Activated naive CD4-positive, alpha-beta T cell treated with anti-CD3 and anti-CD28 coated beads, Interleukin-2, amount 50 U/mL, for 72 hours (primary cell): ENCODE results near the gene GEMIN5. TPM values are rescaled to one million over a fixed set of nuclear protein-coding genes. Genes with fewer than 3 reads are reported as not detected.
A peak's percentile ranks its signal among the peaks of the same experiment; 100 is the strongest.

Experiments used
- ATAC-seq, 2 donors: fragments of 150-1000 bp; cut with Tn5 transposase; 2 replicates each; pipeline ENCODE4 v1.10.0; 2021; ENCODE audit warnings: mild to moderate bottlenecking in 2 of 2, moderate library complexity in 2 of 2
- DNase-seq, 2 donors: peaks; one replicate each; pipeline ENCODE4 v3.0.0; 2021 to 2022; ENCODE audit warnings: low spot score in 2 of 2
- H3K27ac Mint-ChIP-seq, 2 donors: one replicate each; pipeline ENCODE4 v1.8.0; 2022; ENCODE audit warnings: mild to moderate bottlenecking in 2 of 2, mixed read lengths in 2 of 2
- H3K36me3 Mint-ChIP-seq, 2 donors: one replicate each; pipeline ENCODE4 v1.8.0; 2022; ENCODE audit warnings: mixed read lengths in 2 of 2
- H3K9me3 Mint-ChIP-seq, 2 donors: one replicate each; pipeline ENCODE4 v1.8.0; 2022; ENCODE audit warnings: mixed read lengths in 2 of 2
- total RNA-seq, 2 donors: library from RNA; stranded (reverse); gene quantifications; one replicate each; pipeline ENCODE4 v1.2.3, GENCODE V29; 2022

Gene GEMIN5
- total RNA-seq, 2 donors from 2014 or later: 28.4 to 30.5 TPM

DNA sequence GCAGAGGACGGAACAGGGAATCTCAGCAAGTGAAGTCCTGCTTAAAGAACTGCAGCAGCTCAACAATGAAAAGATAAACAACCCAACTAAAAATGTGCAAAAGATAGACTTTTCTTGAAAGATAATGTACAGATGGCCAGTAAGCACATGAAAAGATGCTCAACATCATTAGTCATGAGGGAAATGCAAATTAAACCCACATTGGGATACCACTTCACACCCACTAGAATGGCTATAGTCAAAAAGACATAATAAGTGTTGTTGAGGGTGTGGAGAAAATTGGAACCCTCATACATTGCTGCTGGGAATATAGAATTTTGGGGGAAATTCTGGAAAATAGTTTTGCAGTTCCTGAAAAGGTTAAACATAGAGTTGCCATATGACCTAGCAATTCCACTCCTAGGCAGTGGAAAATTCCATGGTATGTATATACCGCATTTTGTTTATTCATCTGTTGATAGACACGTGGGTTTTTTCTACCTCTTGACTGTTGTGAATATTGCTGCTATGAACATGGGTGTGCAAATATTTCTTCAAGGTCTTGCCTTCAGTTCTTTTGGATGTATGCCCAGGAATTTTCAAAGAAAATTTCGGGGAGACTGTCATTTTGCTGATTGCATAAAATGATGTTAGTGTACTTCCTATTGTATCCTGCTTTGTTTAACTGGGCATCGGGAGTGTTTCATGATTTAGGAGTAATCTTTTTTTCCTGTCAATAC is 72.4 kb downstream of the GEMIN5 start:
- DNase-seq (no peak), ATAC-seq (peak; percentile 53 to 55)
- Mint-ChIP-seq H3K27ac (peak overlapping the region in 1 of 2 donors; percentile 68), H3K36me3 (peaks cover 1 to 58% of the 10 kb centered on the region in 2 donors), H3K9me3 (no peaks in the 10 kb centered on the region)

DNA sequence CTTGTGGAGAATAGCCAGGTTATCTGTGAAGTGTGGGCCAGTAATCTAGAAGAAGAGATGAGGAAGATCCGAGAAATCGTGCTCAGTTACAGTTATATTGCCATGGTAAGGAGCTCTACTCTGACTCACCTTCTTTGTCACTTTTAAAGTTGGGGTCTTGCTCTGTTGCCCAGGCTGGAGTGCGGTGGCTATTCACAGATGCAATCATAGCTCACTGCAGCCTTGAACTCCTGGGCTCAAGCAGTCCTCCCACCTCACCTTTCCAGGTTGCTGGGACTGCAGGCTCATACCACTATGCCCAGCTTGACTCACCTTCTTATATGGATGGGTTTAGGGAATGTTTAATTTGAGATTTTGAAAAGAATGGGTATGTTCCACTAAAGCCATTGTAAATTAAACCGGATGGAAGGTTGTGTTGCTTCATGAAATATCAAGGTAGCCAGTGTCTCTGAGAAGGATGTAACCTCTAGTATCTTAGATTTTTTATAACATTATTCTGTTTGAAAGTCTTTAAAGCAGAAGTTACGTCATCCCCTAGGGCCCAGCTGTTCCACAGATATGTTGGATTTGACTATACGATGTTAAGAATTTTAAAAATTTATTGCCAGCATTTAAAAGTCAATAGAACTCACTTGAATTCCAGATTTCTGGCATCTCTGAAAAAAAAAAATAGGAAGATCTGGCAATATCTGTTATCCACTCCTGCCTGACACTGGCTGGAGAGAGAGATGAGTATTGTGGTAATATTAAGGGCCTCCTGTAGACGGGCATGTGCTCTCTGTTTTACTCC is 74.5 kb downstream of the GEMIN5 start:
- Mint-ChIP-seq H3K36me3 (peaks cover 20 to 71% of the 10 kb centered on the region in 2 donors), H3K27ac (peak overlapping the region in 1 of 2 donors; percentile 74), H3K9me3 (no peaks in the 10 kb centered on the region)
- DNase-seq: no peak
- no peak for ATAC-seq

DNA sequence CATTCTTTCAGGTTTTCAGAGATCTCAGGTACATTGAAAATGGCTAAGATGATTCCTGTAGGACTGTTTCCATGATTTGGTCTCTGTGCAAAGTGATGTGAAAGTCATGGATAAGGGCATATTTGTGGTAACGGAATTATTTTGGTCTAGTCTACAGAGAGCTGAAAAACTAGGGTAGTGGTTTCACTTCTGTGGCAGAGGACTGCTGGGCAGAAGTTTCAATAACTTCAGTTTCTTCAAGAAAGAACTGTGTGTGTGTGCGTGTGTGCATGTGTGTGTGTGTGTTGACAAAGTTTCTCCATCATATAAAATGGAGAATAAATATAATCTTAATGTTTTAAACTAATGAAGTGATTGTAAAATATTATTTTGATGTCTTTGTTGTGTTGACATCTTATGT is 75.2 kb downstream of the GEMIN5 start:
- H3K36me3 Mint-ChIP-seq: peaks cover 24 to 74% of the 10 kb centered on the region in 2 donors
- H3K27ac Mint-ChIP-seq: peak overlapping the region; percentile 62 to 81
- no peak for ATAC-seq
- no peak for DNase-seq
- H3K9me3 Mint-ChIP-seq: no peaks in the 10 kb centered on the region

DNA sequence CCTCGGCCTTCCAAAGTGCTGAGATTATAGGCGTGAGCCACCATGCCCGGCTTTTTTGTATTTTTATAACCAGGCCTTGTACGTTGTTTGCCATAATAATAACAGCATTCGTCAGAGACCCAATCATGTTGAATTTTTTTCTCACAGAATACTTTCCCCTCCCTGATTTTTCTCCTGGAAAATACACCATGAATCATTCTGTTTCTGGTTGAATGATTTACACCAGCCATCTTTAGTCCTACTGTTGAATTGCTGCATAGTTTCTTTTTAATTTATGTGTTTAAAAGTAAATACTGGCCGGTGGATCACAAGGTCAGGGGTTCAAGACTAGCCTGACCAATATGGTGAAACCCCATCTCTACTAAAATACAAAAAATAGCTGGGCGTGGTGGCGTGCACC is 76.1 kb downstream of the GEMIN5 start:
- no peak for DNase-seq
- no peak for ATAC-seq
- Mint-ChIP-seq H3K9me3 (no peaks in the 10 kb centered on the region), H3K27ac (peak overlapping the region; percentile 62 to 79), H3K36me3 (peaks cover 24 to 74% of the 10 kb centered on the region in 2 donors)

DNA sequence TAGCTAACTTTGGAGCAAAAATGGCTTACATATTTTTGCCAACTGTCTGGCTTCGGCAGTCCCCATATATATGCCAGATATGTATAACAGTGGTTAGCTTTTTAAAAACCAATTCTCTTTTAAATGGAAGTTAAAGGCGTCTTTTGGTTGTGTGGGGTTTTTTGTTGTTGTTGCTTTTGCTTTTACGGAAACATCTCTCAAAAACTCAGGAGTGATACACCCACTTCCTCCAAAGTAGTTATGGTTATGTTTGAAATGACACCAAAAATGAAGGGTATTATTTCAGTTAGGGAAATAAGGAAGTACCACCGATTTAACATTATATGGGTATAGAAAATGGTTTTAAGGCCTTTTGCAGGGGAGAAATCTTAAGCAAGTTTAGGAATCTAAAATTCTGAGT is 77.2 kb downstream of the GEMIN5 start:
- Mint-ChIP-seq H3K9me3 (no peaks in the 10 kb centered on the region), H3K27ac (peak overlapping the region; percentile 88 to 91), H3K36me3 (peaks cover 24 to 68% of the 10 kb centered on the region in 2 donors)
- no peak for DNase-seq
- ATAC-seq: no peak

DNA sequence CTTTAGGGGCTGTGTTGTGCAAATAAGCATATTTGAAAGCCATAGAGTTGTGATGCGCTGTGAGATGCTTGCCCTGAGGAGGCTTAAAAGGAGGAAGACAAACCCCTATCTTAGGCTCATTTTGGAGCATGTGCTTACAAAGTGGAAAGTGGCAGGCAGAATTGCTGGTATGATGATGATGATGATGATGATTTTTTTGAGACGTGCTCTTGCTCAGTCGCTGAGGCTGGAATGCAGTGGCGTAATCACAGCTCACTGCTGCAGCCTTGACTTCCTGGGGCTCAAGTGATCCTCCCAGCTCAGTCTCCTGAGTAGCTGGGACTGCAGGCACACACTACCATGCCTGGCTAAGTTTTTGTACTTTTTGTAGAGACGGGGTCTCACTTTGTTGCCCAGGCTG is 77.9 kb downstream of the GEMIN5 start:
- Mint-ChIP-seq H3K27ac (peak overlapping the region; percentile 78 to 91), H3K36me3 (peaks cover 24 to 61% of the 10 kb centered on the region in 2 donors), H3K9me3 (no peaks in the 10 kb centered on the region)
- no peak for DNase-seq
- ATAC-seq: no peak

DNA sequence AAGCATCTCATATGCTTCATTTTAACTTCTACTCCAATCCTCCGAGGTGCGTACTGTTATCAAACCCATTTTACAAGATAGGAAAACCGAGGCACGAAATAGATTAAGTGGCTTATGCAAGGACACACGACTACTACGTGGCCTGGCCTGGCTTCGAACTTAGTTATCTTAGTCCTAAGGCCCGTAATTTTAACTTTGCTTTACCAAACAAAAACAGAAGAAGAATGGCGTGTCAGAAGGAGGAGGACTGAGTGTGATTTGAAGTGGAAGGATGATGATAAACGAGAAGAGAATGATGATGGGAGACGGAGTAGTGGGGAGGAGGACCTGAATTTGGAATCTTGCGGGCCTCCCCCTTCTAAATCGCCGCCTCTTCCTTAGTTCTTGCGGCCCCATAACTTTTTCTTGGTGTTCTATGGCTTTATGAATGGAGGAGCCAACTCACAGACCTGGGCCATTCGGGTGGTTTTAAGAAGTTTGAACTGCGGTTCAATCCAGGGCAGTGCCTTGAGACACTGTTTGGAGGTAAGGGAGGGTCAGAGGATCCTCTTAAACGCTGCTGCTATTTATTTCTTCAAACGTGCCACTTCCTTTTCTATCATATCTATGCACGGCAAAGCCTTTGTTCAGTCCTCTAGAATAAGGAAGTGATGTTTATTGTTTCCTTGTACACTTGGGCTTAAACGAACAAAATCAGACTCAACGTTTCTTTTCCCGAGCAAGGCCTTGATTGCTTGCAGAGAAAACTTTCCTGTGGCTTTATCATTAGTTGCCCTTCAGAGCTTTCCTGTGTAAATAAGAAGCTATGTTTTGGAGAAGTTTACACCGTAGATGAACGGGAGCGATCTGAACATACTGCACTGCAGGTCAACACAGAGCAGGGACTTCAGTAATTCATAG is 78.8 kb downstream of the GEMIN5 start:
- Mint-ChIP-seq H3K9me3 (no peaks in the 10 kb centered on the region), H3K27ac (peak overlapping the region; percentile 91 to 96), H3K36me3 (peaks cover 24 to 53% of the 10 kb centered on the region in 2 donors)
- no peak for DNase-seq
- no peak for ATAC-seq

DNA sequence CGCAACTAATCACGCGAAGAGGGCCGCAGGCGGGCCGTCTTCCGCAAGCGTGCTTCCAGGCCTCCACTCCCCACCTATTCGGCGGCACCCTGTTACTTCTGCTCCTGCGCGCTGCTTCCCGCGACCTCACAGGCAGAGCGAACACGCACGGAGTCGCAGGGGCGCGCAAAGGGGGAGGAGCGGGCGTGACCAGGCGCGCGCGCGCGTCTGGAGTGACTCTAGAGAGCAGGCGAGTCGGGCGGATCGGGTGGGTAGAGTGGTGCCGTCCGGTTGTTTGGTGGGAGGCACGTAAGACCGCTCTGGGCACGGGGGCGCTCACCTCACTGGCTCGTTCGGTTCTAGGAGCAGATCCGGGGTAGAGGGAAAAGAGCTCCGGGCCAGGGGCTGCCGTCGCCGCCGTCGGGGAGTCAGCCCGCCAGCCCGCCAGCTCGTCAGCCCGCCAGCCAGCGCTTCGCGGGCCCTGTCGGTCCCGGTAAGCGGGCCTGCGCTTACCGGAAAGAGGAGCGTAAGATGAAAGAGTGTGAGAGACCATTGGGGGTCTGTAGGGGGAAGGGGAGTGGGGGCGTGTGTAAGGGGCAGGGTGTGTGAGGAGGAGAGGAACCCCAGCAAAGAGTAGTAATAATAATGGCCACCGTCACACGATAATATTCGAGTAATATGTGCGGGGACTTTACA is 79.6 kb downstream of the GEMIN5 start, which contains the start of gene CNOT8:
TSS of gene CNOT8 (plus strand) at position 331 of the 675 bp plus-strand sequence. CDS start 4,652 bp downstream, outside the sequence.
- ATAC-seq (peak; percentile 86 to 88), DNase-seq (peak; percentile 95 to 97)
- peak within 1 kb of the TSS; percentile 91 to 96 for H3K27ac Mint-ChIP-seq
- H3K9me3 Mint-ChIP-seq: no peaks in the 10 kb centered on the region
- peaks cover 24 to 46% of the 10 kb centered on the region in 2 donors for H3K36me3 Mint-ChIP-seq

DNA sequence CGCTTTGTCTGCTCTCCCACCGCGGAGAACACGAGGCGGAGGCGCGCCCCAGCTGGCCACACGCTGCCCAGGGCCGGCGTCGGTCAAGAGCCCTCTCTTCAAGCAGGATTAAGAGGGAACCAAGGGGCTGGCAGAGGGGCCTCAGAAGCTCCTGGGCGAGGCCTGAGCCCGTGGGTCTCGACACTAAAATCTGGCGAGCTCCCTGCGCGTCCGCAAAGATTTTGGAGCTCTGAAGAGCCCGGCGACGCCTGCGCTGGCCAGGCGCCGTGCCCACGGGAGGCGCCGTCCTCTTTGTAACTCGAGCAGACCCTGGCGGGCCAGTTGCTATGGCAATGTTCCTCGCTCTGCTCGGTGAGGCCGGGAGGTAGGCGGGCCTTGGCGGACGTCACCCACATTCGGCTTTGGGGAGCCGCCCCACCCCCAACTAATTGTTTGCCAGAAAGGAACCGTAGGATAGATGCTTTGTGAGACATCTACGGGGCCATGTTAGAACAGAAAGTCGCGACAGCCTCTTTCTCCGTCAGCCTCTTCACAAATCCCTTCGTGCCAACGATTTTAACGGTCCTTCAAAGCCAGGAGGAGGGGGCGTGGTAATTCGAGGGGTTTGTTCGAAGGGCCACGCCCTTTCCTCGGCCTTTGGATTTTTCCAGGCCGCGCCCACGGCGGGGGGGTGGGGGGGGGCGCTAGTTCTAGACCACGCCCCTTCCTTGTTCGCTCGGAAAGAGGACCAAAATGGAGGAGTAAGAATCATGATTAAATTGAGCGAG is 80.3 kb downstream of the GEMIN5 start:
- H3K9me3 Mint-ChIP-seq: no peaks in the 10 kb centered on the region
- DNase-seq (peak; percentile 82 to 85), ATAC-seq (peak; percentile 71 to 73)
- peaks cover 24 to 38% of the 10 kb centered on the region in 2 donors for H3K36me3 Mint-ChIP-seq
- H3K27ac Mint-ChIP-seq: peak overlapping the region; percentile 91 to 96

DNA sequence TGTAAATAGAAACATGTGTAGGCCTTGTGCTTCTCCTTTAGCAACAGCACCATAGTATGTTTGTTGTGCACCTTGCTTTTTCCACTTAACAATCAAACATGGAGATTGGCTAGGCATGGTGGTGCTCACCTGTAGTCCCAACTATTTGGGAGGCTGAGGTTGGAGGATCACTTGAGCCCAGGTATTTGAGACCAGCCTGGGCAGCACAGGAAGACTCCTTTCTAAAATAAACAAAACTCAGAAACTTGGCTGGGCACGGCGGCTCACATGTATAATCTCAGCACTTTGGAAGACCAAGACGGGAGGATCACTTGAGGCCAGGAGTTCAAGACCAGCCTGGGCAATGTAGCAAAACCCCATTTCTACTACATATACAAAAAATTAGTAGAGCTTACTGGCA is 86.7 kb downstream of the GEMIN5 start:
- Mint-ChIP-seq H3K9me3 (no peaks in the 10 kb centered on the region), H3K27ac (no peak overlapping the region), H3K36me3 (no peaks in the 10 kb centered on the region)
- ATAC-seq (no peak), DNase-seq (no peak)

DNA sequence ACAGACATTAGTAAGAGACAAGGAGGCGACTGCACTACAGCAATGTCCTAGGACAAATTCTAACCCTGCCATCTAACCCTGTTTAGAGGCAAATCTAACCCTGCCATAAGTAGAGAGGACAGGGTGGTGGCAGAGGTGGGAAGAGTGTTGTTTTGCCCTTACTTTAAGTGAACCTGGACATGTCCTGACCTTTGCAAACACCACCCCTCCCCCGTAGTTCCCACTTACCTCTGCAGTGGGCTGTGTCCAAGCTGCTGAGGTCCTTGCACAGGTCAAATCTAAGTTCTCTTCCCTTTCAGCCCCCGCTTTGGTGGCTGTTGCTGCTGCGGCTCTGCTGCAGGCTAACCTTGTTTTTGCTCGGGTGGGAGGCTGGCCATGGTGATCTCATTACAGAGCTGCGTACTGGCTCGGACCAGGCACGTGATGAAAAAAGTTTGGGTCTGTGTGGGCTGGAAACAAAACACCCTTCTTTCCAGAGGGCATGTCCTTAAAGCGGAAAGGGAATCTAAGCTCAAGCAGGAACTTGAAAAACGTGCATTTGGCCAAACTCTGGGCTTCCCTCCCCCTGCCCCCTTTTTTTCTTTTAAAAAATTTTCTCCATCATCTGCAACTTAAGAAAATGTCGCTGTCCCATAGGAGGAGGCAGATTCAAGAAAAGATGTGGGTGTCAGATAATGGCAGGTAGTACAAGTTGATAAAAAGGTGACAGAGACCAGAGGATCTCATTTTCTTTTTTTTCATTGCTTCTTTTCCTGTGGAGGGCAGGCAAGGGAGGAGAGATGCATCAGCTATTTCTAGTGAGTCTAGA is 87.6 kb downstream of the GEMIN5 start, which contains the start of gene FAXDC2:
TSS of gene FAXDC2 (minus strand) at position 349 of the 808 bp plus-strand sequence. CDS start 12,425 bp downstream, outside the sequence.
- no peak within 1 kb of the TSS for H3K27ac Mint-ChIP-seq
- no peaks in the 10 kb centered on the region for H3K36me3 Mint-ChIP-seq
- no peaks in the 10 kb centered on the region for H3K9me3 Mint-ChIP-seq
- no peak for ATAC-seq
- no peak for DNase-seq

DNA sequence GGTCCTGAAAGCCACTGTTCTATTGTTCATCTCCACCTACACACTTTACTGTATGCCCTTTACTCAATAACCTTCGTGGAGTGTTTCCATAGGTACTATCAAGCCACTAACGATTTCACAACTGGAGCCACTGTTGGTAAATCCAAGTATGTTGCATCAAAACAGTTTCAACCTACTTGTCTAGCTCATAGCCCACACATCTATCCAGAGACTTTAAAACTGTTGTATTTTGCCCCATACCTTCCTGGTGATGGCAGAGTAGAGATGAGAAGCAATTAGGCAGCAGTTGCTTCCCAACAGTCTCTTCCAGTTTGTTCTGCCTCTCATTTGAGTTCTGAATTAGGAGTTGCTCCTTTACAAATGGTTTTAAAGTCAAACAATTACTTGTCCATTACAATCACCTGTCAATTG is 88.2 kb downstream of the GEMIN5 start:
- DNase-seq (no peak), ATAC-seq (peak in 1 of 2 donors; percentile 24)
- H3K27ac Mint-ChIP-seq: no peak overlapping the region
- no peaks in the 10 kb centered on the region for H3K36me3 Mint-ChIP-seq
- no peaks in the 10 kb centered on the region for H3K9me3 Mint-ChIP-seq

DNA sequence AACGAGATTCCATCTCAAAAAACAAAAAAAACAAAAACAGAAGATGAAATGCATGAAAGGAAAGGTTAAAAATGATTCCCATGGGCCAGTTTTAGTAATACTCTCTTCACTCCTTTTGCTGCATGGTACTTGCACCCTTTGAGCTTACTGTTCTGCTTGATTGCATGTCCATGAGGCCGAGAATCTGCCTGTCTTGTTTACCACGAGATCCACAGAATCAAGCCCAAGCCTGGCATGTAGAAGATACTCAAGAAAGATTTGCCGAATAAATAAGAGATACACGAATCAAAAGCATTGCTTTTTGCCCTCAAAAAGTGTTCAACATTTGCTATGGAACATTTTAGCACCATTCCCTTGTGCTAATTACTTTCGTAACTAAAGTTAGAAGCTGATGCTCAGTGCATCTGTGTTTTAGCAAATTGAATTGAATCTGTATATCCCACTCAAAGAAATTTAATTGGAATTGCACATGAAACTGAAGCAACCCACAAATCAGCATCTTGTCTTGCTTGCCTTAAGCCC is 88.7 kb downstream of the GEMIN5 start:
- DNase-seq: no peak
- ATAC-seq: no peak
- H3K9me3 Mint-ChIP-seq: no peaks in the 10 kb centered on the region
- H3K36me3 Mint-ChIP-seq: no peaks in the 10 kb centered on the region
- H3K27ac Mint-ChIP-seq: no peak overlapping the region

DNA sequence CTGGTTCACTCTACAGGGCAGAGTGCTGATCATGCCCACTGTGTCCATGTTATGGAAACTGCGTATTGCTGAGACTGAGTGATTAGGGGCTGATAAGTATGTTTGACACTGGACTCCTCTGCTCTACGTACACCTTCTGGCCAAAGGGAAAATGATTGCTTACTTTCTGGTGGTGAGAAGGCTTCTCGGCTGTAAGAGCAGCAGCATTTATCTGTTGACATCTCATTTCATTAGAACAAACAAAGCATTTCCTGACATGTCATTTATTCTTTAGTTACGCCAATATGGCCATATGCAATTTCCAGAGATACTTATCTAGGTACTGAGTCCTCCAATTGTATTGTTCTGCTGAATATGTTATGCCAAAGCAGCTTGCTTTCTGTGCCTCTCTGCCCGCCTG is 93.2 kb downstream of the GEMIN5 start:
- DNase-seq (no peak), ATAC-seq (no peak)
- Mint-ChIP-seq H3K27ac (no peak overlapping the region), H3K9me3 (no peaks in the 10 kb centered on the region), H3K36me3 (no peaks in the 10 kb centered on the region)
